DND-41 (cell line): Measurements from ENCODE around the gene C1orf198.

ENCODE experiments used
- ATAC-seq: fragments of 200-7000 bp; cut with Tn5 transposase; 3 replicates; pipeline ENCODE4 v1.9.1; 2021; ENCODE audit warnings: low read depth; ENCODE audit not compliant: insufficient read depth
- DNase-seq: peaks from one replicate; pipeline ENCODE4 v3.0.0-alpha.2; 2020
- H2AFZ ChIP-seq: 2 replicates; pipeline ENCODE4 v1.6.0; 2012; ENCODE audit warnings: low read depth, low read length
- H3K27ac ChIP-seq: 2 replicates; pipeline ENCODE4 v1.5.1; 2012; ENCODE audit warnings: low read length, inconsistent platforms
- H3K27me3 ChIP-seq: fragments of 200-600 bp; sonication (generic); 2 replicates; pipeline ENCODE4 v1.6.0; 2012; ENCODE audit warnings: low read length, mild to moderate bottlenecking, inconsistent platforms; ENCODE audit not compliant: insufficient read depth, poor library complexity
- H3K36me3 ChIP-seq: 2 replicates; pipeline ENCODE4 v1.5.1; 2012; ENCODE audit warnings: low read length, inconsistent platforms; ENCODE audit not compliant: insufficient read depth
- H3K4me1 ChIP-seq: 2 replicates; pipeline ENCODE4 v1.5.1; 2012; ENCODE audit warnings: mild to moderate bottlenecking, low read length; ENCODE audit not compliant: insufficient read depth
- H3K4me2 ChIP-seq: 2 replicates; pipeline ENCODE4 v1.6.0; 2012; ENCODE audit warnings: mild to moderate bottlenecking, moderate library complexity, low read length, inconsistent platforms; ENCODE audit not compliant: insufficient read depth
- H3K4me3 ChIP-seq, 2 experiments: fragments of 200-600 bp in 1 of 2; shearing (Covaris generic) in 1 of 2; 2 replicates each; pipeline ENCODE4 v1.5.1; 2012 to 2016; ENCODE audit warnings: inconsistent platforms in 2 of 2, low read length in 2 of 2, mild to moderate bottlenecking in 2 of 2, low read depth in 1 of 2, moderate library complexity in 1 of 2
- H3K79me2 ChIP-seq: 2 replicates; pipeline ENCODE4 v1.6.0; 2012; ENCODE audit warnings: low read length, inconsistent platforms; ENCODE audit not compliant: insufficient read depth
- H3K9ac ChIP-seq: 2 replicates; pipeline ENCODE4 v1.6.0; 2012; ENCODE audit warnings: low read depth, mild to moderate bottlenecking, inconsistent platforms, low read length, moderate library complexity
- H3K9me3 ChIP-seq: 2 replicates; pipeline ENCODE4 v1.5.1; 2012; ENCODE audit warnings: low read length, moderate library complexity, mild to moderate bottlenecking, inconsistent platforms; ENCODE audit not compliant: insufficient read depth, severe bottlenecking
- H4K20me1 ChIP-seq: 2 replicates; pipeline ENCODE4 v1.6.0; 2012; ENCODE audit warnings: low read length; ENCODE audit not compliant: insufficient read depth
- EZH2 ChIP-seq: IDR thresholded peaks from 3 replicates; pipeline ENCODE4 v1.6.1; 2012; ENCODE audit warnings: borderline replicate concordance, low read depth, mild to moderate bottlenecking, moderate library complexity, low read length, inconsistent platforms; ENCODE audit not compliant: severe bottlenecking
- TF ChIP-seq, protein P1 (sequence below): IDR thresholded peaks from 2 replicates; pipeline ENCODE4 v1.5.1; 2012; ENCODE audit warnings: borderline replicate concordance, low read length, moderate library complexity, mild to moderate bottlenecking; ENCODE audit not compliant: poor library complexity, severe bottlenecking; ENCODE audit errors: extremely low read depth

Gene C1orf198

GRCh38 chr1:230836793-230837192 is 31.5 kb downstream of the C1orf198 start:
- Histone ChIP-seq H3K79me2 (no peaks in the 10 kb centered on the region), H4K20me1 (no peaks in the 10 kb centered on the region), H3K9me3 (no peaks in the 10 kb centered on the region), H2AFZ (no peak overlapping the region), H3K4me3 (no peak overlapping the region), H3K4me1 (no peaks in the 10 kb centered on the region), H3K9ac (no peak overlapping the region), H3K27ac (no peak overlapping the region), H3K36me3 (peaks cover 9% of the 10 kb centered on the region; the same call in 1 of the 2 replicates), H3K27me3 (no peaks in the 10 kb centered on the region), H3K4me2 (no peak overlapping the region)
- DNase-seq (no peak), ATAC-seq (no peak)
- no peak for TF ChIP-seq EZH2
- TF ChIP-seq, protein P1, sequence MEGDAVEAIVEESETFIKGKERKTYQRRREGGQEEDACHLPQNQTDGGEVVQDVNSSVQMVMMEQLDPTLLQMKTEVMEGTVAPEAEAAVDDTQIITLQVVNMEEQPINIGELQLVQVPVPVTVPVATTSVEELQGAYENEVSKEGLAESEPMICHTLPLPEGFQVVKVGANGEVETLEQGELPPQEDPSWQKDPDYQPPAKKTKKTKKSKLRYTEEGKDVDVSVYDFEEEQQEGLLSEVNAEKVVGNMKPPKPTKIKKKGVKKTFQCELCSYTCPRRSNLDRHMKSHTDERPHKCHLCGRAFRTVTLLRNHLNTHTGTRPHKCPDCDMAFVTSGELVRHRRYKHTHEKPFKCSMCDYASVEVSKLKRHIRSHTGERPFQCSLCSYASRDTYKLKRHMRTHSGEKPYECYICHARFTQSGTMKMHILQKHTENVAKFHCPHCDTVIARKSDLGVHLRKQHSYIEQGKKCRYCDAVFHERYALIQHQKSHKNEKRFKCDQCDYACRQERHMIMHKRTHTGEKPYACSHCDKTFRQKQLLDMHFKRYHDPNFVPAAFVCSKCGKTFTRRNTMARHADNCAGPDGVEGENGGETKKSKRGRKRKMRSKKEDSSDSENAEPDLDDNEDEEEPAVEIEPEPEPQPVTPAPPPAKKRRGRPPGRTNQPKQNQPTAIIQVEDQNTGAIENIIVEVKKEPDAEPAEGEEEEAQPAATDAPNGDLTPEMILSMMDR = no peak

GRCh38 chr1:230836347-230836746 is 32.0 kb downstream of the C1orf198 start:
- Histone ChIP-seq H3K4me2 (no peak overlapping the region), H3K4me3 (no peak overlapping the region)

GRCh38 chr1:230834292-230834691 is 34.0 kb downstream of the C1orf198 start:
- Histone ChIP-seq H3K27ac (no peak overlapping the region), H3K4me1 (no peaks in the 10 kb centered on the region), H3K27me3 (no peaks in the 10 kb centered on the region), H2AFZ (no peak overlapping the region), H3K4me3 (no peak overlapping the region), H3K4me2 (no peak overlapping the region), H4K20me1 (no peaks in the 10 kb centered on the region), H3K9me3 (no peaks in the 10 kb centered on the region), H3K79me2 (no peaks in the 10 kb centered on the region), H3K36me3 (peaks cover 9% of the 10 kb centered on the region; the same call in 1 of the 2 replicates), H3K9ac (no peak overlapping the region)
- TF ChIP-seq EZH2 = no peak
- TF ChIP-seq, protein P1 = no peak
- ATAC-seq (no peak), DNase-seq (no peak)

More at GRCh38 chr1:230836347-230836746, 32.0 kb downstream of the C1orf198 start:
- ATAC-seq (no peak), DNase-seq (no peak)
- TF ChIP-seq EZH2 = no peak
- TF ChIP-seq, protein P1 = no peak
- Histone ChIP-seq H3K9ac (no peak overlapping the region), H2AFZ (no peak overlapping the region), H3K79me2 (no peaks in the 10 kb centered on the region), H3K4me1 (no peaks in the 10 kb centered on the region), H3K36me3 (peaks cover 9% of the 10 kb centered on the region; the same call in 1 of the 2 replicates), H3K9me3 (no peaks in the 10 kb centered on the region), H4K20me1 (no peaks in the 10 kb centered on the region), H3K27me3 (no peaks in the 10 kb centered on the region), H3K27ac (no peak overlapping the region)

- H3K9ac ChIP-seq = no peak overlapping the region
- H3K9me3 ChIP-seq = no peaks in the 10 kb centered on the region
- H3K4me3 ChIP-seq = no peak overlapping the region
- no peaks in the 10 kb centered on the region for H3K79me2 ChIP-seq
- no peak overlapping the region for H2AFZ ChIP-seq
- peaks cover 1% of the 10 kb centered on the region; the same call in 1 of the 2 replicates for H3K36me3 ChIP-seq
- TF ChIP-seq, protein P1 = no peak
- TF ChIP-seq EZH2 = no peak
- no peak overlapping the region for H3K4me2 ChIP-seq
- DNase-seq (no peak), ATAC-seq (no peak)
- no peaks in the 10 kb centered on the region for H4K20me1 ChIP-seq
- H3K27me3 ChIP-seq = no peaks in the 10 kb centered on the region
- no peak overlapping the region for H3K27ac ChIP-seq
- H3K4me1 ChIP-seq = no peaks in the 10 kb centered on the region
Observed at GRCh38 chr1:230833511-230833910, 34.8 kb downstream of the C1orf198 start.
